Activated CD8-positive, alpha-beta memory T cell treated with anti-CD3 and anti-CD28 coated beads for 4 hours (primary cell): ENCODE results near the gene SNAPC1.
"Not testable (repeated sequence)": the region's sequence is repeated elsewhere in the genome, so short reads cannot be mapped to it uniquely, and the experiment has no call there.

Experiments
- DNase-seq, 2 donors: peaks; one replicate each; pipeline ENCODE4 v3.0.0-alpha.2; 2020; ENCODE audit warnings: low read depth in 2 of 2

SNAPC1 gene

GRCh38 chr14:61761959-61762786 is at the start of gene SNAPC1:
TSS of gene SNAPC1 (plus strand) at chr14:61762420. CDS start at chr14:61762461, 41 bp downstream.
- peak; percentile 94 to 98 for DNase-seq

DNA sequence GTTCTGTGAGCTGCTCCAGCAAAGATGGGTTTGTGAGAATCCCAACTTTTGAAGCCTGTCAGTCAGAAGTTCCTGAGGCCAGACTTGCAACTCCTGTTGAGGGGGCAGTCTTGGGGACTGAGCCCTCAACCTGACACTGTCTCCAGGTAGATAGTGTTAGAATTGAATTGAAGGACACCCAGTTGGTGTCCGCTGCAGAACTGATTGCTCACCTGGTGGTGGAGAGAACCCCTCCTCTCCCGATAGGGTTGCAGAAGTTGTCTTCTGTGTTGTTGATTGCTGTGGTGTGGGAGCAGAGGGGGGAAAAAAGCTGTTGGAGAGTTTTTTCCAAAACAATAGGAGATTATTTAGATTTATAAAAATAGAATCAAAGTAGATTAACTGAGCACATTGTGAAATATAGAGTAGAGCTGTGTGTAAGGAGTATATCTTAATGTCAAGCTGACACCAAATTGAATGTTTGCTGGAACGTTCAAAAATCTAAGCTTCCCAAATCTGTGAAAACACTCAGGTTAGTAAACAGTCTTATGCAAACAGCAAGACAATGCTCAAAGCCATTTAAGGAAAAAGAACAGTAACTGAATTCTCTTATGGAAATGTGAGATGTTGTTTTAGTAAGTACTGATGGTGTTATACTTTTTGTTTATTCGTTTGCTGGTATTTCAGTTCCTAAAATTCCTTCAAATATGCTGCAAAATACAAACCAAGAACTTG is 48.3 kb upstream of the SNAPC1 start:
- DNase-seq, result no peak

DNA sequence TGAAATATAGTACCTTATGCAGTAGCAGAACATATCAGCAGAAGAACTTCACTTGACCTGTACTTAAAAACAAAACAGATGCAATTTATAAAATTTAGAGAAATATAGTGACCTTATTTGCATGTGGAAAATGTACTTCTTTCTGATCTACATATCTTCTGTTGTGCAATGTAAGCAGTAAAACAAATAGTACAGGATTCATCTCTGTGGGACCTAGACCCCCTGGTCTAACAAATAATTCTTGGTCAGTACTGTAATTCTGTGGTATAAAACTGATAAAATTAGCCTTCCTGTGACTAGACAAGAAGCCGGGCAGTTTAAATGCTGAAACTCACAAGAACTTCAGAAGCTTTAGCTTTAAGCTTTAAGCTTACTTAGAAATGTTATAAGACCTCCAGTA is 45.3 kb upstream of the SNAPC1 start:
- no peak for DNase-seq

DNA sequence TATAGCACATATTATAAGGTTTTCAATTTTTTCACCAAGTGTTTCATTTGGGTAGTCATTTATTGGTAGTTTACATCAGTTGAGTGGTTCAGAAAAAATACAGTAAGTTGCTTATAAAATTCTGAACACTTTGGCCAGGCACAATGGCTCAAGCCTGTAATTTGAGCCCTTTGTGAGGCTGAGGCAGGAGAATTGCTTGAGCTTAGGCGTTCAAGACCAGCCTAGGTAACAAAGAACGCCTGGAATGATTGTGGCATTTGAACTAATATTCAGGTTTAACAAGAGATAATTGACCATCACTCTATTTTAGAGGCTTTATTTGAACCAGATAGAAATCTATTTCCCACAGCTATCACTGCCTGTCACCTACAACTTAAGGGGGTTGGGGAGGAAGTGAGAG is 44.2 kb upstream of the SNAPC1 start:
- DNase-seq, result no peak

DNA sequence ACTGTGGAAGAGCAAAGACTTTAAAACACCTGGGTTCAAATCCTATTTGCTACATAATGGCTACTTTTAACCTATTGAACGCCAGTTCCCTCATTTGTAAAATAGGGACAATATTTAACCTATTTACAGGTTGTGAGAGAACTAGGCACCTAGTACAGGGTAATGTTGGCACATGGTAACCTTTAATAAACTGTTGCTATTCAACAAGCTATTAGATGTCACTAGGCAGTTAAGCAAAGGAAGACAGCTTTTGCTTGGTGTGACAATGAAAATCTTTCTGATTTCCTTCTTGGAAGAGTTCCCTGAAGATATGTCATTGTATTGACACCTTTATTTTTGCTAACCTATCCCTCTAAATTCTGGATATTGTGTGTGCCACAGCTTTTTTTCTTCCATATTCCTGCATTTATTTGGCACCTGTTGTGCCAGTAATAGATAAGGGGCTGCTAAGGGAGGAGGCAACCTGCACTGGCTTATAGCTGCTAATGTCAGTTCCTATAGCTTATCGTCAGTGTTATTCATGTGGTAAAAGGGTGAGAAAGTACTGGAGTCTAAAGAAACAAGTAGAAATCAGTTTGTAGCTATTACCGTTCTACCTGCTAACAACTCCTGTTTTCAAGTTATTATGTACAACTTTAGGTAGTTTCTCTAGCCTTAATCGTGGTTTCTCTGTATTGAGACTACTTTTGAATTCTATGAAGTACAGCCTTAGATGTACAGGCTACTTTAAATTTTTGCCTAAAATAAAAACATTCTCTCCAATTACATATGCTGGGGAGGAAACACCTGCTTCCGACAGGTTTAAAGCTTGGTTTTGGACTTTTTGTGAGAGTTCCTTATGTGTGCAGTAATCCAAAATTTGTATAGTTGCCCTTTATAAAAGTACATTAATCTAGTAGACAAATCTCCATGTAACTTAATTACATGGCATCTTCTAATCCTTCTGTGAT is 42.6 kb upstream of the SNAPC1 start:
- no peak for DNase-seq

DNA sequence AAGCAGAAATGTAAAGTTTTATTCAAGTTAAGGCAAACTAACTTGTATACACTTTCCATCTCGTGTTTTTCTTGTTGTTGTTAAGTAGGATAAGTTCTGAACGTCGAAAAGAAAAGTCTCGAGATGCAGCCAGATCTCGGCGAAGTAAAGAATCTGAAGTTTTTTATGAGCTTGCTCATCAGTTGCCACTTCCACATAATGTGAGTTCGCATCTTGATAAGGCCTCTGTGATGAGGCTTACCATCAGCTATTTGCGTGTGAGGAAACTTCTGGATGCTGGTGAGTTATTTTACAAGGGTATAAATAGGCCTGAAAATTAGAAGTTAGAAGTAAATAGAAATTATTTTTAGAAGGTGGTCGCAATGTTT is 41.9 kb upstream of the SNAPC1 start:
- DNase-seq, result no peak

- DNase-seq, result no peak
Observed at GRCh38 chr14:61720741-61721140, 41.5 kb upstream of the SNAPC1 start.

DNA sequence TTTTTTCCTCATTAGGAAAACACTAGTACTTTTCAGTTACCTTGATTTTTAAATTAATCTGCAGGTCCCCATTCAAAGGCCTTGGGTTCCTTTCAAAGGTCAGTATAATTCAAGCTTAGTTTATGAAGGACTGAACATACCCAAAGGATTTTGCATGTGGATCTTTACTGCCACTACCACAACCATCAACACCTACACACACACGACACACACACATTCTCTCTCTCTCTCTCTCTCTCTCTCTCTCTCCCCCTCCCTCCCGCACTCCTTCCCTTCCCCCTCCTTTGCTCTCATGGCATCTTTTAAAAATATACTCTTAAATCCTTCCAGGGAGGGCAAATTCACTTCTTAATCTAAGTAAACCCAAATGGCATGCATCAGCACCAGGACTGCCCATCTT is 38.1 kb upstream of the SNAPC1 start:
- DNase-seq, result no peak

GRCh38 chr14:61726778-61727658 is 35.2 kb upstream of the SNAPC1 start:
- DNase-seq, result no peak

GRCh38 chr14:61730756-61731373 is 31.4 kb upstream of the SNAPC1 start:
- DNase-seq, result no peak

GRCh38 chr14:61733972-61734371 is 28.2 kb upstream of the SNAPC1 start:
- DNase-seq, result no peak

- no peak for DNase-seq
Observed at GRCh38 chr14:61736751-61737150, 25.5 kb upstream of the SNAPC1 start.

DNA sequence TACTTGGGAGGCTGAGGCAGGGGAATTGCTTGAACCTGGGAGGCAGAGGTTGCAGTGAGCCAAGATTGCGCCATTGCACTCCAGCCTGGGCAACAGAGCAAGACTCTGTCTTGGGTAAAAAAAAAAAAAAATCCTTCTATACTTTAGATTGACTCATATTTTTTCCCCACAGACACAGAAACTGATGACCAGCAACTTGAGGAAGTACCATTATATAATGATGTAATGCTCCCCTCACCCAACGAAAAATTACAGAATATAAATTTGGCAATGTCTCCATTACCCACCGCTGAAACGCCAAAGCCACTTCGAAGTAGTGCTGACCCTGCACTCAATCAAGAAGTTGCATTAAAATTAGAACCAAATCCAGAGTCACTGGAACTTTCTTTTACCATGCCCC is 24.3 kb upstream of the SNAPC1 start:
- DNase-seq, result no peak

GRCh38 chr14:61739133-61739532 is 23.1 kb upstream of the SNAPC1 start:
- DNase-seq, result no peak

DNA sequence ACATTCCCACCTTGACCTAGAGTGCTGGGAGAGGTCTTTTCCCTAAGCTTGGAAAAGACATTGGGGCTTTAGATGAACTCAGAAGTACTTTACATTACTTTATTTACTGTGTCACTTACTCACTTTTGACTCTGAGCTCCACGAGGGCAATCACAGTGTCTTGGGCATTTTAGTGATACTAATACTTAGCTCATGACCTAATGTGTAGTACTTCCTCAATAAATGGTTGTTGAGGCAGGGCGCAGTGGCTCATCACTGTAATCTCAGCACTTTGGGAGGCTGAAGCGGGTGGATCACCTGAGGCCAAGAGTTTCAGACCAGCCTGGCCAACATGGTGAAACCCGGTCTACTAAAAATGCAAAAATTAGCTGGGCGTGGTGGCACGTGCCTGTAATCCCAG is 19.8 kb upstream of the SNAPC1 start:
- DNase-seq, result no peak

DNA sequence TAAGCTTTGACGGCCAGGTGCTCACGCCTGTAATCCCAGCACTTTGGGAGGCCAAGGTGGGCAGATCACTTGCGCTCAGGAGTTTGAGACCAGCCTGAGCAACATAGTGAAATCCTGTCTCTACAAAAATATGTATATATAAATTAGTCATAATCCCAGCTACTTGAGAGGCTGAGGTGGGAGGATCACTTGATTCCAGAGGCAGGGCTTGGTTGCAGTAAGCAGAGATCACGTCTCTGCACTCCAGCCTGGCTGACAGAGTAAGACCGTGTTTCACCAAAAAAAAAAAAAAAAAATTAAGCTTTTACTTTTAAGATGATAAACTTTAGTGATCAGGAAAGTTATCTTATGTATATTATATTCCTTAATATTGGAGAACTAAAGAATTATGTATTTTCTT is 18.0 kb upstream of the SNAPC1 start:
- DNase-seq, result no peak

DNA sequence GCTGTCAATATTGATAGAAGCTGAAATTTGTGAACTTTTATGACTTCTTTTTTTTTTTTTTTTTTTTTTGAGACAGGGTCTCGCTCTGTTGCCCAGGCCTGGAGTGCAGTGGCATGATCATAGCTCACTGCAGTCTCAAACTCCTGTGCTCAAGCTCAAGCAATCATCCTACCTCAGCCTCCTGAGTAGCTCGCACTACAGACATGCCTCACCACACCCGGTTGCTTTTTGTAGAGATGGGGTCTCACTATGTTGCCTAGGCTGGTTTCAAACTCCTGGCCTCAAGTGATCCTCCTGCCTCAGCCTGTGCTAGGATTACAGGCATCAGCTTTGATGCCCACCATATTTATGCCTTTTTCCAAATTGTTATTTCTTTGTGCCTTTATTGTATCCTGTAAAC is 15.9 kb upstream of the SNAPC1 start:
- DNase-seq, result not testable (repeated sequence)

GRCh38 chr14:61746881-61747280 is 15.3 kb upstream of the SNAPC1 start:
- DNase-seq, result no peak

DNA sequence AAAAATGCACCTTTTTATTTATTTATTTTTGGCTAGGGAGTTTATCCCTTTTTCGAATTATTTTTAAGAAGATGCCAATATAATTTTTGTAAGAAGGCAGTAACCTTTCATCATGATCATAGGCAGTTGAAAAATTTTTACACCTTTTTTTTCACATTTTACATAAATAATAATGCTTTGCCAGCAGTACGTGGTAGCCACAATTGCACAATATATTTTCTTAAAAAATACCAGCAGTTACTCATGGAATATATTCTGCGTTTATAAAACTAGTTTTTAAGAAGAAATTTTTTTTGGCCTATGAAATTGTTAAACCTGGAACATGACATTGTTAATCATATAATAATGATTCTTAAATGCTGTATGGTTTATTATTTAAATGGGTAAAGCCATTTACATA is 14.9 kb upstream of the SNAPC1 start:
- no peak for DNase-seq

DNA sequence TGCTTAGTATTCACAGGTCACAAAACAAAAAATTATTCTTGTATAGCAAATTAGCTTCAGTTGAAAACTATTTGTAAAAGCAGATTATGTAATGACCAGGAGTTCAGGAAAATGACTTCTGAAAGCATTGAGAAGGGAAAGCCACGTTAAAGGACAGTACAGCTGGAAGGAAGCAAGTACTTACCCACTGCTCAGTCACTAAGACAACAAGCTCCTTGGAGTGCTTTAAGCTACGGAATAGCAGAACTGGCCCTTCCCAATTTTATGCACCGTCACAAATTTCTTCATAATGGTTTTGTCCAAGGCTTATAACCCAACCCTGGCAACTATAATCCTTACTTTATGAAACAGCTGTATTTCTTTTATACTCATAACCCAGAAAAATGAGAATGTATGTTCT is 13.0 kb upstream of the SNAPC1 start:
- no peak for DNase-seq

GRCh38 chr14:61749867-61750266 is 12.4 kb upstream of the SNAPC1 start:
- no peak for DNase-seq
